HEK293T (cell line): Measurements from ENCODE around the gene NOP53.

ENCODE experiments used
- ARNT ChIP-seq: fragments of 450-650 bp; IDR thresholded peaks from 2 replicates; pipeline ENCODE4 v1.6.1; 2017; ENCODE audit warnings: mild to moderate bottlenecking
- BHLHE40 ChIP-seq: fragments of 450-650 bp; IDR thresholded peaks from 2 replicates; pipeline ENCODE4 v1.6.1; 2016; ENCODE audit warnings: mild to moderate bottlenecking, moderate library complexity, borderline replicate concordance
- CTBP1 ChIP-seq: fragments of 450-650 bp; IDR thresholded peaks from 2 replicates; pipeline ENCODE4 v1.6.1; 2016; ENCODE audit warnings: borderline replicate concordance
- FOXA1 ChIP-seq: fragments of 450-650 bp; IDR thresholded peaks from 2 replicates; pipeline ENCODE4 v1.6.1; 2016; ENCODE audit warnings: mild to moderate bottlenecking
- FOXK2 ChIP-seq: fragments of 450-650 bp; IDR thresholded peaks from 2 replicates; pipeline ENCODE4 v1.6.1; 2016; ENCODE audit warnings: mild to moderate bottlenecking
- FOXM1 ChIP-seq: fragments of 450-650 bp; IDR thresholded peaks from 2 replicates; pipeline ENCODE4 v1.6.1; 2017; ENCODE audit warnings: mild to moderate bottlenecking, borderline replicate concordance
- L3MBTL2 ChIP-seq: fragments of 450-650 bp; conservative IDR thresholded peaks from 2 replicates; pipeline ENCODE4 v1.6.1; 2016; ENCODE audit warnings: mild to moderate bottlenecking
- LEF1 ChIP-seq: fragments of 450-650 bp; IDR thresholded peaks from 2 replicates; pipeline ENCODE4 v1.6.1; 2017; ENCODE audit warnings: mild to moderate bottlenecking, borderline replicate concordance
- NFRKB ChIP-seq: fragments of 450-650 bp; IDR thresholded peaks from 2 replicates; pipeline ENCODE4 v1.6.1; 2016; ENCODE audit warnings: mild to moderate bottlenecking, moderate library complexity
- PKNOX1 ChIP-seq: fragments of 450-650 bp; IDR thresholded peaks from 2 replicates; pipeline ENCODE4 v1.6.1; 2016
- SP1 ChIP-seq: fragments of 450-650 bp; IDR thresholded peaks from 2 replicates; pipeline ENCODE4 v1.6.1; 2017
- SUZ12 ChIP-seq: fragments of 450-650 bp; IDR thresholded peaks from 2 replicates; pipeline ENCODE4 v1.6.1; 2016; ENCODE audit warnings: mild to moderate bottlenecking
- TARDBP ChIP-seq: fragments of 450-650 bp; IDR thresholded peaks from 2 replicates; pipeline ENCODE4 v1.6.1; 2016
- ZNF384 ChIP-seq: fragments of 450-650 bp; IDR thresholded peaks from 2 replicates; pipeline ENCODE4 v1.6.1; 2016

- TF ChIP-seq FOXA1 (no peak), NFRKB (no peak), ZNF384 (no peak), SP1 (no peak), CTBP1 (no peak), SUZ12 (no peak), FOXK2 (no peak), PKNOX1 (no peak), L3MBTL2 (no peak), ARNT (no peak), FOXM1 (no peak), TARDBP (no peak), BHLHE40 (no peak), LEF1 (no peak)
Measured at GRCh38 chr19:47755065-47755761, 9.9 kb downstream of the NOP53 start.
